Caco-2 (cell line): ENCODE measurements around the gene SOX9. TPM values are rescaled to one million over a fixed set of nuclear protein-coding genes. Genes with fewer than 3 reads are reported as not detected.

Source experiments
- BruUV-seq: library from RNA; stranded (reverse); fragments of 400-500 nt; replicated peaks from 2 replicates; lab custom pipeline; 2021; lab: Mats Ljungman, UMichigan
- CTCF ChIA-PET: fragments of 300-600 bp; sonication (Branson Sonifier 250); formaldehyde crosslinking; loops from one replicate; lab custom pipeline; 2022; ENCODE audit warnings: antibody characterized with exemption; lab: Charles Lee
- POLR2A ChIA-PET: fragments of 300-600 bp; sonication (Branson Sonifier 250); formaldehyde crosslinking; loops from one replicate; lab custom pipeline; 2022; ENCODE audit warnings: antibody characterized with exemption; lab: Charles Lee
- DNase-seq, 2 experiments: peaks; one replicate each; pipeline versions ENCODE4 v3.0.0 to v3.0.0-alpha.2; 2020 to 2022
- H3K27me3 ChIP-seq: replicated peaks from 2 replicates; pipeline ENCODE4 v1.6.0; 2011; ENCODE audit warnings: low read length; ENCODE audit not compliant: control insufficient read depth, insufficient read depth
- H3K36me3 ChIP-seq: 2 replicates; pipeline ENCODE4 v1.5.1; 2011; ENCODE audit warnings: low read length; ENCODE audit not compliant: control insufficient read depth, insufficient read depth
- H3K4me1 ChIP-seq: fragments of 250-450 bp; sonication (Bioruptor Pico); 2 replicates; pipeline ENCODE4 v1.5.1; 2020; ENCODE audit warnings: mild to moderate bottlenecking
- H3K4me3 ChIP-seq: 2 replicates; pipeline ENCODE4 v1.5.1; 2011; ENCODE audit warnings: low read depth, mild to moderate bottlenecking, control low read depth, low read length
- H3K9me3 ChIP-seq: fragments of 250-450 bp; sonication (Bioruptor Pico); 2 replicates; pipeline ENCODE4 v1.5.1; 2020; ENCODE audit warnings: mild to moderate bottlenecking, moderate library complexity
- H3K27ac Mint-ChIP-seq: one replicate; pipeline ENCODE4 v1.8.0; 2022; ENCODE audit warnings: mixed read lengths; ENCODE audit not compliant: unreplicated experiment
- H3K27me3 Mint-ChIP-seq: one replicate; pipeline ENCODE4 v1.8.0; 2022; ENCODE audit warnings: mixed read lengths; ENCODE audit not compliant: insufficient read depth, unreplicated experiment
- H3K36me3 Mint-ChIP-seq: one replicate; pipeline ENCODE4 v1.8.0; 2022; ENCODE audit warnings: mild to moderate bottlenecking, mixed read lengths; ENCODE audit not compliant: insufficient read depth, unreplicated experiment
- H3K4me1 Mint-ChIP-seq: one replicate; pipeline ENCODE4 v1.8.0; 2022; ENCODE audit warnings: low read depth, mixed read lengths; ENCODE audit not compliant: unreplicated experiment
- H3K4me3 Mint-ChIP-seq: one replicate; pipeline ENCODE4 v1.8.0; 2022; ENCODE audit warnings: mild to moderate bottlenecking, moderate library complexity, mixed read lengths; ENCODE audit not compliant: unreplicated experiment
- H3K9me3 Mint-ChIP-seq: one replicate; pipeline ENCODE4 v1.8.0; 2022; ENCODE audit warnings: mixed read lengths; ENCODE audit not compliant: unreplicated experiment
- intact Hi-C: fragments of 100-400 bp; cut with micrococcal nuclease; formaldehyde crosslinking; loops from one replicate; pipeline ENCODE4 v1.10.0; 2022; ENCODE audit not compliant: unreplicated experiment
- total RNA-seq: library from RNA; stranded (reverse); gene quantifications from 2 replicates; pipeline ENCODE4 v1.2.3, GENCODE V29; 2022
- TF ChIP-seq, protein P1 (sequence below), 2 experiments: fragments of 200-600 bp in 1 of 2; IDR thresholded peaks; 1 replicate in 1 of 2; 2 replicates in 1 of 2; pipeline versions ENCODE4 v1.5.1 to v1.8.0; 2011 to 2022; ENCODE audit warnings: antibody characterized with exemption in 1 of 2, control low read depth in 1 of 2, inconsistent platforms in 1 of 2, low read depth in 1 of 2, low read length in 1 of 2, mild to moderate bottlenecking in 1 of 2, moderate library complexity in 1 of 2; ENCODE audit not compliant: insufficient read depth in 1 of 2, severe bottlenecking in 1 of 2, unreplicated experiment in 1 of 2

The SOX9 gene
- total RNA-seq, 1 experiment from 2014 or later = 46.2 TPM

GRCh38 chr17:72145962-72146361 is 25.1 kb downstream of the SOX9 start:
- TF ChIP-seq, protein P1, sequence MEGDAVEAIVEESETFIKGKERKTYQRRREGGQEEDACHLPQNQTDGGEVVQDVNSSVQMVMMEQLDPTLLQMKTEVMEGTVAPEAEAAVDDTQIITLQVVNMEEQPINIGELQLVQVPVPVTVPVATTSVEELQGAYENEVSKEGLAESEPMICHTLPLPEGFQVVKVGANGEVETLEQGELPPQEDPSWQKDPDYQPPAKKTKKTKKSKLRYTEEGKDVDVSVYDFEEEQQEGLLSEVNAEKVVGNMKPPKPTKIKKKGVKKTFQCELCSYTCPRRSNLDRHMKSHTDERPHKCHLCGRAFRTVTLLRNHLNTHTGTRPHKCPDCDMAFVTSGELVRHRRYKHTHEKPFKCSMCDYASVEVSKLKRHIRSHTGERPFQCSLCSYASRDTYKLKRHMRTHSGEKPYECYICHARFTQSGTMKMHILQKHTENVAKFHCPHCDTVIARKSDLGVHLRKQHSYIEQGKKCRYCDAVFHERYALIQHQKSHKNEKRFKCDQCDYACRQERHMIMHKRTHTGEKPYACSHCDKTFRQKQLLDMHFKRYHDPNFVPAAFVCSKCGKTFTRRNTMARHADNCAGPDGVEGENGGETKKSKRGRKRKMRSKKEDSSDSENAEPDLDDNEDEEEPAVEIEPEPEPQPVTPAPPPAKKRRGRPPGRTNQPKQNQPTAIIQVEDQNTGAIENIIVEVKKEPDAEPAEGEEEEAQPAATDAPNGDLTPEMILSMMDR (IDR thresholded peaks at IDR 0.05; ENCODE audit: insufficient read depth in 1 of 2, low read depth in 1 of 2, low read length in 1 of 2, severe bottlenecking in 1 of 2, unreplicated experiment in 1 of 2) = no peak
- H3K27ac Mint-ChIP-seq = no peak overlapping the region
- H3K36me3 Mint-ChIP-seq = no peaks in the 10 kb centered on the region
- Histone ChIP-seq H3K36me3 (no peaks in the 10 kb centered on the region; the same call in 1 of the 2 replicates), H3K27me3 (no peaks in the 10 kb centered on the region), H3K9me3 (no peaks in the 10 kb centered on the region), H3K4me1 (peaks cover 17% of the 10 kb centered on the region), H3K4me3 (no peak overlapping the region)
- no peak overlapping the region for H3K4me3 Mint-ChIP-seq
- H3K27me3 Mint-ChIP-seq = peaks cover 3% of the 10 kb centered on the region
- CTCF ChIA-PET = no interaction called here
- BruUV-seq = no TSS peak
- no peak for DNase-seq
- POLR2A ChIA-PET = no interaction called here
- H3K9me3 Mint-ChIP-seq = peaks cover 19% of the 10 kb centered on the region
- H3K4me1 Mint-ChIP-seq = peaks cover 9% of the 10 kb centered on the region
- intact Hi-C loops = no loop called here

GRCh38 chr17:72146371-72146770 is 25.6 kb downstream of the SOX9 start:
- Mint-ChIP-seq H3K9me3 (peaks cover 19% of the 10 kb centered on the region), H3K4me1 (peaks cover 14% of the 10 kb centered on the region), H3K27ac (no peak overlapping the region), H3K36me3 (no peaks in the 10 kb centered on the region), H3K4me3 (no peak overlapping the region), H3K27me3 (peaks cover 3% of the 10 kb centered on the region)
- TF ChIP-seq, protein P1 (IDR thresholded peaks at IDR 0.05; ENCODE audit: insufficient read depth in 1 of 2, low read depth in 1 of 2, low read length in 1 of 2, severe bottlenecking in 1 of 2, unreplicated experiment in 1 of 2) = no peak
- no peaks in the 10 kb centered on the region for H3K27me3 ChIP-seq
- DNase-seq = no peak
- POLR2A ChIA-PET = no interaction called here
- intact Hi-C loops = no loop called here
- no peak overlapping the region for H3K4me3 ChIP-seq
- CTCF ChIA-PET = no interaction called here
- no TSS peak for BruUV-seq
- no peaks in the 10 kb centered on the region; the same call in 1 of the 2 replicates for H3K36me3 ChIP-seq
- peaks cover 21% of the 10 kb centered on the region for H3K4me1 ChIP-seq
- no peaks in the 10 kb centered on the region for H3K9me3 ChIP-seq

DNA sequence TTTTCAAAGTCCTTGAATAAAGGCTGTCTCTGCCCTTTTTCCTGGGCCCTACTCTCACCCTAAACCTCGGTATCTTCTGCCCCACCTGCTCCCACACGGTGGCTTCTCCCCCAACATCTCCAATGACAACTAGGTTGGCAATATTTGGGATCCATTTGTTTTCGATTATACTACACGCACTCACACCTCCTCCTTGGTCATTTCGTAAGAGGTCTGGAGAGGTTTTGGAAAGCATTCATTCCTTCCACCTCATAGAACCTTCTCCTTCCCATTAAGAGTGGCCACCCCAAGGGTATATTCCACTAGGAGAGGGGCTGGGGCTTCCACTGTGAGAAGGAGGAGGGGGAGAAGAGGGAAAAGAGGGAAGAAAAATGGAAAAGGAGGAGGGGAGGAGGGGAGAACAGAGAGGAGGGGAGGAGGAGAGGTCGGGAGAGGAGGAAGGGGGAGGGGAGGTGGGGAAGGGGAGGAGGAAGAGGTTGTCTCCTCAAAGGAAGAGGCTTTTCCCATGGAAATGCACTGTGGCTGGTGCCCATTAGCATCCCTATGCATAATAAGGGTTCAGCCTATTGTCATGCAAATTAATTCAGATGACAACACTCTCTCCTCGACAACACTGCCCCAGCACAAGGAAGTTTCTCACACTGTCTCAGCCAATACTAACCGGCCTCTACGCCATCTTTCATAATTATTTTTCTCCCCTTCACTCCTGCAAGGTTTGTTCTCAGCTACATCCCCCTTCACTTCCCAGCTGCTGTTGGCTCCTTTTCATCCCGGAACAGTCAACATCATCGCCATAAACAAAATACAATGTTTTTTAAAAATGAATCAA is 30.0 kb downstream of the SOX9 start:
- Histone ChIP-seq H3K4me1 (peaks cover 27% of the 10 kb centered on the region), H3K27me3 (no peaks in the 10 kb centered on the region), H3K9me3 (no peaks in the 10 kb centered on the region), H3K36me3 (no peaks in the 10 kb centered on the region; the same call in 1 of the 2 replicates), H3K4me3 (no peak overlapping the region)
- Mint-ChIP-seq H3K4me1 (peaks cover 26% of the 10 kb centered on the region), H3K27me3 (peaks cover 3% of the 10 kb centered on the region), H3K9me3 (peaks cover 15% of the 10 kb centered on the region), H3K4me3 (peak overlapping the region; percentile 45), H3K36me3 (no peaks in the 10 kb centered on the region), H3K27ac (peak overlapping the region; percentile 87)
- no TSS peak for BruUV-seq
- ChIA-PET CTCF (interaction anchor here (0.6 to 1.0 kb wide), 2 partner anchors 32 to 263 kb away, joined by 3 to 10 read pairs; no protein-coding TSS in a partner anchor), POLR2A (no interaction called here)
- TF ChIP-seq, protein P1 (IDR thresholded peaks at IDR 0.05; ENCODE audit: insufficient read depth in 1 of 2, low read depth in 1 of 2, low read length in 1 of 2, severe bottlenecking in 1 of 2, unreplicated experiment in 1 of 2) = no peak
- intact Hi-C loops = loop anchor here (1.0 kb wide), 1 partner anchor 31 kb away; no protein-coding TSS in a partner anchor
- DNase-seq = no peak
